ENCODE results near the gene RC3H2.

- TF ChIP-seq SPI1 (IDR thresholded peaks at IDR 0.05; ENCODE audit: low read depth, low read length) (no peak), POLR2A (IDR thresholded peaks at IDR 0.05; ENCODE audit: low read depth, low read length) (no peak), POLR2AphosphoS5 (IDR thresholded peaks at IDR 0.05; ENCODE audit: low read depth, low read length) (no peak)
These were observed 7.2 kb downstream of the RC3H2 start for GRCh38 chr9:122897969-122898368.

Data from GM12891 (cell line).